AG04450 (cell line): Measurements from ENCODE around the gene C16orf86. TPM values are rescaled to one million over a fixed set of nuclear protein-coding genes. Genes with fewer than 3 reads are reported as not detected.

Experiments
- CTCF ChIA-PET: fragments of 300-600, 350-600 bp; formaldehyde crosslinking; extraction: SDS; loops from one replicate; lab custom pipeline; 2022; ENCODE audit warnings: antibody characterized with exemption, inconsistent platforms; lab: Charles Lee
- POLR2A ChIA-PET: fragments of 350-600 bp; formaldehyde crosslinking; extraction: SDS; loops from one replicate; lab custom pipeline; 2021; ENCODE audit warnings: antibody characterized with exemption, inconsistent platforms; lab: Yijun Ruan, JAX
- DNase-seq: peaks from one replicate; pipeline ENCODE4 v3.0.0-alpha.2; 2011; ENCODE audit warnings: low read depth, low spot score
- H3K27ac ChIP-seq: one replicate; pipeline ENCODE4 v1.5.1; 2012; ENCODE audit warnings: low read depth, low read length, control low read depth
- H3K27me3 ChIP-seq: one replicate; pipeline ENCODE4 v1.6.0; 2012; ENCODE audit warnings: low read length; ENCODE audit not compliant: control insufficient read depth, insufficient read depth
- H3K4me3 ChIP-seq: 2 replicates; pipeline ENCODE4 v1.5.1; 2011; ENCODE audit warnings: mild to moderate bottlenecking, low read depth, low read length, control low read depth
- H3K9me3 ChIP-seq: 2 replicates; pipeline ENCODE4 v1.5.1; 2012; ENCODE audit warnings: low read length; ENCODE audit not compliant: control insufficient read depth, insufficient read depth
- CTCF ChIP-seq: IDR thresholded peaks from 2 replicates; pipeline ENCODE4 v1.5.1; 2011; ENCODE audit warnings: low read depth, low read length, control low read depth, inconsistent platforms
- polyA plus RNA-seq: library from polyadenylated mRNA; depleted of rRNA; stranded (reverse); fragments of >200 nt; gene quantifications from 2 replicates; pipeline ENCODE4 v1.2.3, GENCODE V29; 2011

C16orf86 gene
- polyA plus RNA-seq, 1 experiment, result 0.56 TPM

- peaks cover 19% of the 10 kb centered on the region for H3K27me3 ChIP-seq
- no peak overlapping the region for H3K4me3 ChIP-seq
- no peaks in the 10 kb centered on the region; the same call in 1 of the 2 replicates for H3K9me3 ChIP-seq
- CTCF ChIA-PET, result no interaction called here
- POLR2A ChIA-PET, result no interaction called here
- TF ChIP-seq CTCF, result no peak
- no peak overlapping the region for H3K27ac ChIP-seq
- DNase-seq, result no peak
Observed at GRCh38 chr16:67655363-67655762, 11.3 kb upstream of the C16orf86 start.

- no peak overlapping the region for H3K4me3 ChIP-seq
- H3K27ac ChIP-seq, result no peak overlapping the region
- DNase-seq, result no peak
- no peak for TF ChIP-seq CTCF
- CTCF ChIA-PET, result interaction anchor here (1.2 kb wide), 1 partner anchor 11 kb away, joined by 3 read pairs; no protein-coding TSS in a partner anchor
- H3K9me3 ChIP-seq, result no peaks in the 10 kb centered on the region; the same call in 1 of the 2 replicates
- H3K27me3 ChIP-seq, result peaks cover 10% of the 10 kb centered on the region
- POLR2A ChIA-PET, result no interaction called here
Observed at GRCh38 chr16:67656344-67657016, 10.1 kb upstream of the C16orf86 start.

GRCh38 chr16:67657017-67657608, 9.5 kb upstream of the C16orf86 start:
- no peak for TF ChIP-seq CTCF
- ChIA-PET CTCF (interaction anchor here (1.2 kb wide), 1 partner anchor 10 kb away, joined by 3 read pairs; no protein-coding TSS in a partner anchor), POLR2A (interaction anchor here (1.1 kb wide), 1 partner anchor 95 kb away, joined by 3 read pairs; the partner anchor contains the start of gene CTCF)
- H3K27ac ChIP-seq, result no peak overlapping the region
- H3K9me3 ChIP-seq, result no peaks in the 10 kb centered on the region; the same call in 1 of the 2 replicates
- no peak overlapping the region for H3K4me3 ChIP-seq
- peaks cover 3% of the 10 kb centered on the region for H3K27me3 ChIP-seq
- DNase-seq, result no peak

GRCh38 chr16:67657751-67658518, 8.7 kb upstream of the C16orf86 start:
- H3K9me3 ChIP-seq, result no peaks in the 10 kb centered on the region; the same call in 1 of the 2 replicates
- no peak overlapping the region for H3K27ac ChIP-seq
- H3K27me3 ChIP-seq, result no peaks in the 10 kb centered on the region
- ChIA-PET CTCF (interaction anchor here (2.0 kb wide), 1 partner anchor 137 kb away, joined by 5 read pairs; no protein-coding TSS in a partner anchor), POLR2A (interaction anchor here (1.1 kb wide), 1 partner anchor 96 kb away, joined by 3 read pairs; the partner anchor contains the start of gene CTCF)
- TF ChIP-seq CTCF, result no peak
- DNase-seq, result no peak
- no peak overlapping the region for H3K4me3 ChIP-seq
